SKM-1 treated with dmso at 0.1 percent for 144 hours (cell line): ENCODE measurements around the gene TENT5A.
"Not testable (repeated sequence)": the region's sequence is repeated elsewhere in the genome, so short reads cannot be mapped to it uniquely, and the experiment has no call there.

Source experiments
- DNase-seq: peaks from one replicate; lab custom pipeline; 2025; ENCODE audit not compliant: unreplicated experiment; lab: John Stamatoyannopoulos, UW

TENT5A gene

GRCh38 chr6:81752084-81752920 lies at the start of gene TENT5A:
Gene TENT5A (minus strand): TSS chr6:81752681. CDS start chr6:81752141, 540 bp downstream.
- DNase-seq: peak; percentile 87

DNA sequence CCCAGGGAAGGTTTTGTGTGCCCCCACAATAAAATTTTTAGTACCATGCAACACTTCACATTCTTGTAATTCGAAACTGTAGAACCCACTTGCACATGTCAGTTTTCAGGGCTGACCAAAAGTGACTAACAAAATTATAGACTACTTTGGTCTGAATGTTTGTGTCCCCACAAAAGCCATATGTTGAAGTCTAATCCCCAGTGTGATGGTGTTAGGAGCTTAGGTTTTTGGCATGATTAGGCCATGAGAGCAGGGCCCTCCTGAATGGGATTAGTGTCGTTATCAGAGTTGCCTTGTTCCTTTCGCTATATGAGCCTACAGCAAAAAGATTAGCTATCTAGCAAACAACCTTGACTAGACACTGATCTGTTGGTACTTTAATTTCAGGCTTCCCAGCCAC lies 49.0 kb upstream of the TENT5A start:
- no peak for DNase-seq

- DNase-seq: no peak
These were observed 48.2 kb upstream of the TENT5A start for GRCh38 chr6:81800666-81801065.

DNA sequence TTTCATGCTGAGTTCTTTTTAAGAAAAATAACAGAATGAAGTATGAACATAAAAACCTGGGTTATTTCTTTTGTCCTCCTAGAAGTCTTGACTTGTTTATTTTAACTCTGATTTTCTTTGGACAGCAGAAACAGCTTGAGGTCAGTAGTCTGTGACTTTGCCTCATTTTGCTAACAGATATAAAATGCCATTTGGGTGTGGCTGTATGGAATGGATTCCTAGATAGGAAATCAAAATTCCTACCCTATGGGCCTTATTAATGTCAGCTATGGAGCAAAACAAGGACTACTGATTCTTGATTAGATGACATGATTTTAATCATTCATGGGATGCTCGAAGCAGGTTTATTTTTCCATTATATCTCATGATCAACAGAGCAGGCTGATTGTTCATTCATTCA lies 46.8 kb upstream of the TENT5A start:
- DNase-seq: no peak

DNA sequence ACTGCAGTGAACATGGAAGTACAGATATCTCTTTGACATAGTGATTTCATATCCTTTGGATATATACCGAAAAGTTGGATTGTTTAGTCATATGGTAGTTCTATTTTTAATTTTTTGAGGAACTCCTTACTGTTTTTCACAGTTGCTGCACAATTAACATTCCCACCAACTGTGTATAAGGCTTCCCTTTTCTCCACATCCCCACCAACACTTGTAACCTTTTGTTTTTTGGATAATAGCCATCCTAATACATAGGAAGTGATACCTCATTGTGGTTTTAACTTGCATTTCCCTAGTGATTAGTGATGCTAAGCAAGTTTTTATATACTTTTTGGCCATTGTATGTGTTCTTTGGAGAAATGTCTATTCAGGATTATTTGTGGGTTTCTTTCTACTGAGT lies 45.1 kb upstream of the TENT5A start:
- no peak for DNase-seq

- no peak for DNase-seq
These were observed 43.4 kb upstream of the TENT5A start for GRCh38 chr6:81795890-81796289.

GRCh38 chr6:81793821-81794475 lies 41.5 kb upstream of the TENT5A start:
- DNase-seq: no peak

GRCh38 chr6:81792826-81793225 lies 40.3 kb upstream of the TENT5A start:
- DNase-seq: no peak

GRCh38 chr6:81791756-81792155 lies 39.3 kb upstream of the TENT5A start:
- no peak for DNase-seq

GRCh38 chr6:81790034-81790433 lies 37.6 kb upstream of the TENT5A start:
- no peak for DNase-seq

DNA sequence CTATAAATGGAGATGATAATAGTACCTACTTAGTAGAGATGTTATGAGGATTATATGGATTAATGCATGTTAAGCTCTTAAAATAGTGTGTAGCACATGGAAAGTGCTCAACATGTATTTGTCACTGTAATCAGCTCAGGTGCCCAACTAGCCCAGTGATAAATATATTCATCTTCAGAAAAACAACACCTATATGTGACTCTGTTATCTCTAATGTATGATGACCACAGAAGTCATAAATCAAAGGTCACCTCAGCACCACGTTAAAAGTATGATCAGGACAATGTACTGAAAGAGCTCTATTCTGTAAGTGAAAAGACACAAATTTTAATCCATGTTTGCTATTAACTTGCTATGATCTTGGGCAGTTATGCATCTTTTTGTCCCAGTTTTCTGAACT lies 36.8 kb upstream of the TENT5A start:
- no peak for DNase-seq

GRCh38 chr6:81788748-81789147 lies 36.3 kb upstream of the TENT5A start:
- no peak for DNase-seq

- DNase-seq: no peak
These were observed 35.0 kb upstream of the TENT5A start for GRCh38 chr6:81787313-81788068.

DNA sequence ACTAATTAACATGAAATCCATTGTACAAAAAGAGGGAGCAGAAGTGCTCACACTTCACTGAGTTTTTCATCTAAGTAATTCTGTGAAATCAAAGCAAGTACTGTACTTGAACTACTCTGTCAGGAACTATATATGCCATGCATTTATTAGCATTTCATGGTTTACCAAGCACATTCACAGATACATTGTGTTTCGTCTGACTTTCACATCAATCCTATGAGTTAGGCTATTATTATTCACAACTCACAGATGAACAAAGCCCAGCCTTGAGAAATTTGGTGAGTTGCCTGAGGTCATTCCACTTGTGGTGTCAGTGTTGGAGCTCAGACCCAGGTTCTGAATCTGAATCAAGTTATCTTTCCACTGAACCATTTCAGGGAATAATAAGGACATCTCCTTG lies 33.7 kb upstream of the TENT5A start:
- no peak for DNase-seq

DNA sequence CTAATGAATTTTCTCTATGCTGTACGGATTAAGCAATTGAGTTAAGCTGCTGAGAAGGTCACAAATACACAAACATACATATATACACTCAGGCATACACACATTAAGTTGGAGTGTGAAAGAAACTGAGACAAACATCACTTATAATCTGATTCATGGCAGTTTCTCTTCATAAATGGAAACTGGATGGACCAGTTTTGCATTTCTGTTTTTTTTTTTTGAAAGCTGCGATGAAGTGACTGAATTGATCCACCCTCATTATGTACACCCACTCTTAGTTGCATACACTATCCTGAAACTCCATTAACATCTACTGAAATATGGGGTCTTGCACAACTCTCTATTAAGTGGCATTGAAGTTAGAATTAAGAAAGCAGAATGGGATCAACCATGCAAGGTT lies 32.9 kb upstream of the TENT5A start:
- DNase-seq: no peak

DNA sequence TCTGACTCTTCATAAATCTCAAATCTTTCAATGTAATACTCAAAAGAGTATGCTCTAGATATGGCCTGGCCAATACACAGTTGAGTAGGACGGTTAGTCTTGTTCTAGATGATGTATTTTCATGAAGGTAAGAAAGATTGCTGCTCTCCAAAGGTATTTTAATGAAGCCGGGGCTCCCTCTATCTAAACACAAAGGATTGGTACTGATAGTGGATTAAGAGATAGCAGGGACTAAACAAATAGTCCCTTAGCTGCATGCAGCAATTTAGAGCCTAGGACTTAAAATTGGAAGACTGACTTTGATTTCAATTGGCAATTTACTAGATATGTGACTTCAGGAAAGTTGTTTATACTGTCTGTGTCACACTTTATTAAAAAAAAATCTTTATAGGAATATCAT lies 31.4 kb upstream of the TENT5A start:
- DNase-seq: no peak

DNA sequence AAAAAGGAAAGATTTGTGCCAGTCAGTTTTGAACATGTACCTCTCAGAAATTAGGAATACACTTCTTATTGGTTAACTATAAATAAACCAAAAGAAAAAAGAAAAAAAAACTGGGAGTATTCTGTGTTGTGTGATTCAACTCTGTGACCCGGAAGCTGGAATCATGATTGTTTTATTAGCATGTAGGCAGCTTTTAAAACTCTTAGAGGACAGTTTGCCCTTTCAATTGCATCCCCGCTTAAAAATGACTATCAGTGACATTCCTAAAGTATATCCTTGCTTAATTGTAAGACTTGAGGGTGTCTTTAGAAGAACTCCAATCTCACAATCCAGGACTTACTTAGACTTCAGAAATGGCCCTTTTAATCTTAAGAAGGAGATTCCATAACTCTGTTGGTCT lies 29.1 kb upstream of the TENT5A start:
- no peak for DNase-seq

GRCh38 chr6:81777586-81778268 lies 25.2 kb upstream of the TENT5A start:
- DNase-seq: no peak

- DNase-seq: not testable (repeated sequence)
These were observed 23.7 kb upstream of the TENT5A start for GRCh38 chr6:81776219-81776618.

DNA sequence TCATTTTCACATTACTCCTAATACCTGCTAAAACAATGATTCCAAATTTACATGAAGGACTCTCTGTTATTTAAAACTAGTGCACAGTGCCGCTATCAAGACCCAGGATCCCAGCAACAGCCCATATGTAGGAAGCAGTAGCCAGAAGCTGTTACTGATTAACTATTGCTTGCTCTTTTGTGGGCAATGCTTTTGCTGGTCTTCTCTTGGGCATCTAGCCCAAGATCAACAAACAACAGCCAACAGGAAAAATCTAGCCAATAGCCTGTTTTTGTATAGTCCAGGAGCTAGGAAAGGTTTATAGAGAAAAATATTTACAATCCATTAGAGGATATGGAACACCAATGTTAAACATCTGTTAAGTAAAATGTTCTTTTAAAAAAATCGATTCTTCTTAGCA lies 22.1 kb upstream of the TENT5A start:
- no peak for DNase-seq

- no peak for DNase-seq
These were observed 21.4 kb upstream of the TENT5A start for GRCh38 chr6:81773887-81774286.
